Stimulated activated CD8-positive, alpha-beta memory T cell treated with anti-CD3 and anti-CD28 coated beads, Interleukin-4, amount 100 ng/mL, for 48 hours (primary cell): ENCODE data around the gene UPK3A.
"Not testable (repeated sequence)": the region's sequence is repeated elsewhere in the genome, so short reads cannot be mapped to it uniquely, and the experiment has no call there.

Source experiments
- DNase-seq: peaks from one replicate; pipeline ENCODE4 v3.0.0-alpha.2; 2020

The UPK3A gene

DNA sequence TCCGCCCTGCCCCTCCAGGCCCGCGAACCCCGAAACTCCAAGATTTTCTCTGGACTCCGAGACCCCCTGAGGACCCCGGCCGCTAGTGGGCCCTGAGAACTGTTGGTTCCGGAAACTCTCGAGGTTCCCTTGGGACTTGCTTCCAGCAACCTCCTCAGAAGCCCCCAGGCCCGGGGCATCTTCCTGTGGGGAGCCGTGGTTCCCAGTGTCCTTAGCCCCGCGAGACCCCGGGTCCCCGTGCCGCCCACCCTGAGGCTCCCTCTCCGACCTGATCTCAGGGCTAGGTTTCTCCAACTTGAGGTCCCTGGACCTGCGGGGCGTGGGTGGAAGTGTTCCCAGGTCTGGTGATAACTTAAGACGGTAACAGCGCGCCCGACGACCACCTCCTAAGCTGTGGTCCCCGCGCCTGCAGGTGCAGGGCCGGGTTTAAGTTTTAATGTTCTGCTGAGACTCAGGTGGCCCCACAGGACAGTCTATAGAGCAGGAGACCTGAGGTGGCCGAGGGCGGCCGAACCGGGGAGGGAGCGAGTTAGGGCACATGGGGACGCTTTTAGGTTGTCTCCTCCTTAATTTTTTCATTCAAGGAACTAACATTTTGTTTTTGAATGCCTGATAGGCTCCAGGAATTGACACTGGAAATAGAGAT is 25.7 kb downstream of the UPK3A start:
- peak; percentile 52 for DNase-seq

DNA sequence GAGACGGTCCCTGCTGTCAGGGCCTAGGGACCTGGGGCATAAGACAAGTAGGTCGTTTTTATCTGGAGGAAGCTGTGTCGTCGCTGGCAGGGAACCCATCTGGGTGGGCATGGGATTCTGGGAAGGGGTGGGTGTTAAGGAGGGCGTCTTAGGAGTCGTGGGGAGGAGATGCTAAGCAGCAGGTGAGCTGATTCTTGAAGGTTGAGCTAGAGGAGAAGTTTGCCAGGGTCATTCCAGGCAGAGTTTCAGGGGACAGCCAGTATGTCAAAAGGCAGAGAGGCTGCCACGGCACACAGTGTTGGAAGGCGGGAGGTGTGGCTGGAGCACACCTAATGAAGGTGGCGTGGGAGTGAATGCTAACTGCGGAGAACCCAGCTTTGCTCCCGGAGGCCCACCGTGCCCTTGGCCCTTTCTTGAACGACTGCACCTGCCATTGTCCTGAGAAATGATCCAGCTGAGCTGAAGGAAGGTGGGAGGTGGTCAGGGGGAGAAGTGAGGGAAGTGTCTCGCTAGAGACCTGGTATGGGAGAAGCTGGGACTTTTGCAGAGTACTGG is 26.3 kb downstream of the UPK3A start:
- DNase-seq = no peak

DNA sequence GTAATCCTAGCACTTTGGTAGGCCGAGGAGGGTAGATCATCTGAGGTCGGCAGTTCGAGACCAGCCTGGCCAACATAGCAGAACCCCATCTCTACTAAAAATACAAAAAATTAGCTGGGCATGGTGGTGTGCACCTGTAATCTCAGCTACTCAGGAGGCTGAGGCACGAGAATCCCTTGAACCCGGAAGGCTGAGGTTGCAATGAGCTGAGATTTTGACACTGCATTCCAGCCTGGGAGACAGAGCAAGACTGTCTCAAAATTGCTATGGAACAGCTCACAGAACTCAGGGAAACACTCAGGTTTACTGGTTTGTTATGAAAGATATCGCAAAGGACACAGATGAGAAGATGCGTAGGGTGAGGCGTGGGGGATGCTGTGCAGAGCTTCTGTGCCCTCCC is 27.7 kb downstream of the UPK3A start:
- DNase-seq = no peak

DNA sequence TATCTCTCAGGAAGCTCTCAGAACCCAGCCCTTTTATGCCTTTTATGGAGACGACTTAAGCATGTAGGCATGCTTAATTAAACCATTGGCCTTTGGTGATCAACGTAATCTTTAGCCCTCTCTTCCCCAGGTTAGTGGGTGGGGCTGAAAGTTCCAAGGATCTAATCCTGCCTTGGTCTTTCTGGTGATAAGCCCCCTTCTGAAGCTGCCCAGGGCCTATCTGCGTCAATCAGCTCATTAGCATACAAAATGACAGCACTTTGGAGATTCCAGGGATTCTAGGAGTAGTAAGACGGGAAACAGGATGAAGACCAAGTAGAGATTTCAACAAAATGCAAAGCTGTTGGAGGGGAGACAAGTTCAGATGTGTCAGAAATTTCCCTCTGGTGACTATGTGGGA is 28.1 kb downstream of the UPK3A start:
- no peak for DNase-seq

DNA sequence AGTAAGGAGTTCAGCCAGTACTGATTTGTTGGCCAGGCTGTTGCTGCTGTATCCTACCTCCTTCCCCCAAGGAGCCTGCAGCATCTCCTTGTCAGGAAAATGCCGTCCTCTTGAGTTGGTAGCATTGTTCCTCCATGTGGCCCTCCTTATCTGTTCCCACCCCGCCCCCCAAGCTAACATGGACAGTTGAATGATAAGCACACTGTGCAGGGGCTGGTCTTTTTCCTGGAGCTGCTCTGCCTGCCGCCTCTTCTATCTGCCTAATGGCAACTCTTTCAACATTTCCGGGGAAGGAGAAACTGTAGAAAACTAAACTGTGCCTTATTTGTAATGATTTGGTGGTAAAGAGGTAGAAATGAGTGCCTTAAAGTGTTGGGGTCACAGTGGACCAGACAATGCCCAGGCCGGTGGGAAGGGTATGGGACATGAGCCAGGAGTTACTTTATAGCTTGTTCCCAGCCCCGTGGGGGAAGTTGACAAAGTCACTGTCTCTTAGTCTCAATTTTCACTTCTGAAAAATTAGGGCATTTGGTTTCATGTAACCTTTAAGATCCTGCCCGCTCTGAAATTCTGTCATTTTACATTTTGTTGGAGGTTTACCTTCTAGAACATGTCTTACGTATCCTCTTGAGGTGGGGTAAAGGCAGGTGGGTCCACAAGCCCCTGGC is 29.4 kb downstream of the UPK3A start:
- no peak for DNase-seq

DNA sequence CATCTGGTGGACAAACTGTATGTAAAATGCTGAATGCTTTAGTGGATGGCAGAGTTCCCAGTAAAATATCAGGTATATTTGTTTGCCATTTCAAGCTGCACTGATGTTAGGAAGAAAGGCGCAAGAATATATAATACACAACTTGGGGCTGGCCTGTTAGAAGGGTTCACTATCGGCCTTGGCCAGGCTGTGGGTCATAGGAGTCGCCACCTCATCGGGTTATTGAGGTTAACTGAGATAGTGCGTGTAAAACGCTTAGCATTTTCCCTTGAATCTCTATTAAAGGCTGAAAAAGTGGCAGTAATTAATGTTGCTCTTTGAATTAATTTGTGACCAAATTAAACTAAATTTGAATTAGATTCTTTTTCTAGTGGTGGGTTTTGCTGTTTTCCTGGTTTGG is 30.0 kb downstream of the UPK3A start:
- DNase-seq = no peak

DNA sequence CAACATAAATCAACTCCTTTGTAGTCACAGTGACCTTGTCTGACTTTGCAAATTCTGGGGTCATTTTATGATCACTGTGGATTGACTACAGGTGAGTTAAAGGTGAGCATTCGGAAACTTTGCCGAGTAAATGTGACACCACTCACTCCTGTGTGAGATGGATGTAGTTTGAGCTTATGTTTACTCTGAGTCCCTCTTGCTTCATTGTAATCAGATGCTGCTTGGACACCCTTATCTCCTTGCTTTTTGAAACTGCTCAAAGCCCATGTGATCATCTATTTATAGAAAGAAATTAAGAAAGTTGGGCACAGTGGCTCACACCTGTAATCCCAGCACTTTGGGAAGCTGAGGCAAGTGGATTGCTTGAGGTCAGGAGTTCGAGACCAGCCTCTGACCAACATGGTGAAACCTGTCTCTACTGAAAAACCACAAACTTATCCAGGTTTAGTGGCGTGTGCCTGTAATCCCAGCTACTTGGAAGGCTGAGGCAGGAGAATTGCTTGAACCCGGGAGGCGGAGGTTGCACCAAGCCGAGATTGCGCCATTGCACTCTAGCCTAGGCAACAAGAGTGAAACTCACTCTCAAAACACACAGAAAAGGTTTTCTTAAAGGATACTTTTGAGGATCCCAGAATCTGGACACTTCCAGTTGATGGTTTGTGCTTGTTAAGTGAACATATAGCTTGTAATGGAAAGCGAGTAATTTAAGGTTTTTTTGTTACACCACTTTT is 32.2 kb downstream of the UPK3A start:
- DNase-seq = no peak

DNA sequence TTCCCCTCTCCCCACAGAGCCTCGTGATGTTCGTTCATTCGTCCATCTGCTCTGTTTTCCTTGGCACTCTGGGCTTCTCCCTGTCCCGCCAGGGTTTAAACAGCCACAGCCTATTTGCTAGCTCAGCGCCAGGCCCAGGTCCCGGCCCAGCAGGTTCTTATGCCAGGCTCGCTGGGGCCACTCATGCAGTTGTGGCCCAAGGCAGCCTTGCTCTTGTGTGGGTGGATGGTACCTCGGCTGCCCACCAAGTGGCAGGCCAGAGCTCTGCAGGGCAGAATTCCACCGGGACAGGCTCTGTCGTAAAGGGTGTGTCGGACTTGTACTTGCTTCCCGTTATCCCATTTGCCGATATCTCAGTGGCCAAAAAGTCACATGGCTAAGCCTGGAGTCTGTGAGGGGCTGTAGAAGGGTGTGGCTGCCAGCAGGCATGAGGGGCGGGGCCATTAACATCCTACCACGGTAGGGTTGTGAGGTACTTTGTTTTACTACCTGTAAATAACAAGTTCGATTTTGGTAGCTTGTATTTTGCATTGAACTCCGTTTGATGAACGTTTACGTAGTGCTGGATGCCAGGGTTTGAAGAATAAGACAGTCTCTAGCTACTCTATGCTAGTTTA is 32.9 kb downstream of the UPK3A start:
- no peak for DNase-seq

DNA sequence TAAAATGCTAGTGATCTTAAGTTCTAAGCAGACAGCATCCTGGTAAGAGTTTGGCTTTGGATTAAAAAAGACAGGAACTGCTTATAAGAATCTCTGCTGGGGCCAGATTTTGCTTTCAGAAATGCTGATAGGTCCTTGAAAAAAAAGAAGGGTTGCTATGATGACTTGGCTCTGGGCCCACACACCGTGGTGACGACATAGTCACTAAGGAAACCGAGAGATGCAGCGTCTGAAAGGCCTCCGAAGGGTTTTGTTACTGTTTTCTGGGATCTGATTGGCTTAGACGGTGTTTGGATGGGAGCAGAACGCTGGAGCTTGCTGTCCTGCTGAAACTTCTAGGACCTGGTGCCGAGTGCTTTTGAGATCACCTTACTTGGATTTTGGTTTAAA is 33.4 kb downstream of the UPK3A start:
- DNase-seq = peak; percentile 90

DNA sequence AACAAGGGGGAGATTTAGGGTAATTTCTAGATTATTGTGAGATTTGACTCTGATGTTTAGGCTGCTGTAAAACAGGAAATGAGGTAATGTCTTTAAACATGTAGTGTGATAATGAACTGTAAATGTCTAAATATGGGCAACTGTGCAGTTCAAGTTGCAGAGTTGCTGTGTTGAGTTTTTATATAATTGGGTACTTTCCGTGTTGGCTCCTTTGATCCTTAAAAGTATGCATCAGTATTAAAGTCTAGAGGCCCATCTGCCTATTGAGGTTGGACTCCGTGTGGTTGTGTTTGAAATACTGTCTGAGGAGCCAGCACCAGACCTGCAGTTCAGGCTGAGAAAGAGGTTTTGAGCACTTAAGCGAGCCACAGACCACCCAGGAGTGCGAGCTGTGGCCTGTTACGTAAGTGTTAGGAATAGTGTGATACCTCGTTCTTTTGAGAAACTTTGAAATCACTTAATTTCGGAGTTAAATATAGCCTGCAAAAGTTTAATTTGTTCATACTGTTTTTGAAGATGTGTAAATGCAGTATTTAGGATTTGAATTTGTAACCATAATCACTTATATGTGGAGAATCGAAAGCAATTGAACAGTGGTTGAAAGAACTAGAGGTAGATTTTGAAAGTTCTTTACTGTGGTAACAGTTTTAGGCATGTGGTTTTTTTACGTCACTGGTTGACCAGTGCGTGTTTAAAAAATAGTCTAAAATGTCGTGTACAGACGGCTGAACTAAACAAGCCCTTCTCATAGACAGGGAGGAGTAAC is 34.0 kb downstream of the UPK3A start:
- DNase-seq = peak; percentile 61

DNA sequence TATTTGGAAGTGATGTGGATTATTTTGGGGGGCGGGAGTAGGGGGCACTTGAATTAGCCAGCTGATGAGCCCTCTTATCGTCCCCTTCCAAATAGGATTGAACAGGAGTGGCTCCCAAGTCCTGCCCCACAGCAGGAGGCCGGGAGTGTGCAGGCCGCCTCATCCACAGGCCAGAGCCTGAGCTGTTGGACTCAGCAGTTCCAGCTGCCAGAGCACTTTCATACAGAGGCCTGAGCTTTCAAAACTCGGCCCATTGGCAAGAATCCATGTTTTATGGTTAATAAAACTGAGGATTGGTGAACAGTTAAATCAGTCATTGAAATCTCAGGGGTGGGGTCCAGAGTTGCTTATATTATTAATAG is 34.6 kb downstream of the UPK3A start:
- no peak for DNase-seq

DNA sequence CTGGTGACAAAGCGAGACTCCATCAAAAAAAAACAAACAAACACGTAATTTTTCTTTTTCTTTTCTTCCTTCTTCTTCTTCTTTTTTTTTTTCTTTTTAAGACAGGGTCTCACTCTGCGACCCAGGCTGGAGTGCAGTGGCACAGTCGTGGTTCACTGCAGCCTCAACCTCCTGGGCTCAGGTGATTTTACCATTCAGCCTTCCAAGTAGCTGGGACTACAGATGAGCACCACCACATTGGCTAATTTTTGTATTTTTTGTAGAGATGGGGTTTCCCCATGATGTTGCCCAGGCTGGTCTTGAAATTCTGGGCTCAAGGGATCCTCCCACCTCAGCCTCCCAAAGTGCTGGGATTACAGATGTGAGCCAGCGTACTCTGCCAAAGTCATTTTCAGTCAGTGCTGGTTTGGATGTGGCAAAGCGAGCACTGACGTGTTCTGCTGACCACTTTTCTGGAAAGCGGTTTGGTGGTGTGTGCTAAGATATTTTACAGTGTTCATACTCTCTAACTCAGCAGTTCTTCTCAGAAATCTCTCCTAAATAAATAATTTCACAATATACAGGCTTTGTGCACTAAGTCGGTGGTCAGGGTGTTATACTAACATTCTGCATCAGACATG is 35.7 kb downstream of the UPK3A start:
- no peak for DNase-seq

DNA sequence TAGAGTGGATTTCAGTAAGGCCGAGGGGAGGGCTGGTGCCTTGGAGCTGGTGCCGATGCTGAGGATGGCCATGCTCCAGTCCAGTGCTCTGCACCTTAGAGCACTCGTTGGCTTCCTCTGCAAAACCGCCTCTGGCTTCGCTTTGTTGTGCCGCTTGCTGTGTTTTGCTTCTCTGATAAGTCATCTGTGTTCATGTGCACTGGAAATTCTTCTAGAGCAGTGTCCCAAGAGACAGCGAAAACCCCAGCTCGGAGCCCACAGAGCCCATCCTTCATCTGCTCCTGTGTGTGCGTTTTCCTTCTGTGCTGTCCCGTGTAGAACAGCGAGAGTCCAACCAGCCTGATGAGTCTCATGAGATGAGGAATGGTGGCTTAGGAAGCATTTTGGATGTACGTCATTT is 37.1 kb downstream of the UPK3A start:
- no peak for DNase-seq

DNA sequence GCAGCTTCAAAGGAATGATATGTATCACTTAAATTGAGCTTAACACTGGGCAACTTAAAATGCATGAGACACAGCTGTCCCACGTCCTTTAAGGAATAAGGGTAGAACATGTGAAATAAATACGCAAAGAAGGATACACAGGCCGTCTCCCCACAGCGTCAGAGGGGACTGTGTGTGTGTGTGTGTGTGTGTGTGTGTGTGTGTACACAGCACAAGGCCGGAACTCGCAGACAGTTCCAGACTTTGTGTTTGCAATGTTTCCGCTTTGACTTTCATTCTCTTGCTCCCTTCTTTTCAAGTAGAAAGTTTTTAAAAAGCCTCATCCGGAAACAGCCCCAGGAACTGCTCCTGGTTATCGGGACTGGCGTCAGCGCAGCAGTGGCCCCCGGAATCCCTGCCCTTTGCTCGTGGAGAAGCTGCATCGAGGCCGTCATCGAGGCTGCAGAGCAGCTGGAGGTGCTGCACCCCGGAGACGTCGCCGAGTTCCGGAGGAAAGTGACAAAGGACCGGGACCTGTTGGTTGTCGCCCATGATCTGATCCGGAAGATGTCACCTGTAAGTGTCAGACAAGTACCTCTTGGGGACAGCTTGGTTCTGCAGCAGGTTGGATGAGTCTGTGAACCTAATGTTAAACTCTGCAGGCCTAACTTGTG is 38.2 kb downstream of the UPK3A start:
- no peak for DNase-seq

DNA sequence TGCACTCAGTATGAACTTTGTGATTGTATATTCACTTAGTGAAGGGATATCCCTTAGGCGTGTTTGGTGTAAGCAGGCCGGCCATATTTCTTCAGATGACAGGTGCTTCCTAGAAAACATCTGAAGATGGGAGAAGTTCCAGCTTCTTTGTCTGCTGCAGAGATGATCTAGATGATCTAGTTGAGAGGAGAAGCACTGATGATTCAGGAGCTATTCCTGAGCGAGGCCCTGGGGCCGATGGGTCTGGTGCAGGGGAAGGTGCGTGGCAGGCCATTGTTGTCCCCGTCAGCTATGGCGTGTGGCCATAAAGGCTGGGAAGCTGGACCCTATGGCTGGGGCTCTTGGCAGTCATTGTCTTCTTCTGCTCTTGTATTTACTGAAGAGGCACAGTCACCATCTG is 38.9 kb downstream of the UPK3A start:
- no peak for DNase-seq

DNA sequence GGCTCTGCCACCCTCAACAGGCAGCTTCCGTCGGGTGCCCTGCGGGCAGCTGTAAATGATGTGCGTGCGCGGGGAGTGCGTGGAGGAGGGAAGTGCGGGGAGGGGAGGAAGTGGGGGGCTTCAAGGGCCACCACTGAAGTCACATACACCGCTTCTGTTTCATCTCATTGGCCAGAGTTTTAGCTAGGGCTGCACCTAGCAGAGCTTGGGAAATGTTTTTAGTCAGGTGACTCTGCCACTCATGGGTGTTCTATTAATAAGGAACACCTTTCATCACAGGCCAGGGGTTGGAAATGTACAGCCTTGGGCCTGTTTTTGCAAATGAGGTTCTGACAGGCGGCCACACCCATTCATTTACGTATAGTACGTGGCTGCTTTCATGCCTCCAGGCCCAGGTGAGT is 39.6 kb downstream of the UPK3A start:
- no peak for DNase-seq

DNA sequence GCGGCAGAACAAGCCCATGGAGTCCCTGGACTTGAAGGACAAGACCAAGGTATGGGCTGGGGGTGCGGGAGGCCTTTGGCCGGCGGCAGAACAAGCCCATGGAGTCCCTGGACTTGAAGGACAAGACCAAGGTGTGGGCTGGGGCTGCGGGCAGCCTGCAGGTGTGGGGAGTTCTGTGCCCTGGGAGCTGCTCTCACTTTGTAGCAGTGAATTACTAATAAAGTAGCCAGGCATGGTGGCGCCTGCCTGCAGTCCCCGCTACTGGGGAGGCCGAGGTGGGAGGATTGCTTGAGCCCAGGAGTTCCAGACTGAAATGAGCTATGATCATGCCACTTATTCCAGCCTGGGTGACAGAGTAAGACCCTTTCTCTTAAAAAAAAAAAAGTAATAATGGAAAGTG is 43.5 kb downstream of the UPK3A start:
- not testable (repeated sequence) for DNase-seq

DNA sequence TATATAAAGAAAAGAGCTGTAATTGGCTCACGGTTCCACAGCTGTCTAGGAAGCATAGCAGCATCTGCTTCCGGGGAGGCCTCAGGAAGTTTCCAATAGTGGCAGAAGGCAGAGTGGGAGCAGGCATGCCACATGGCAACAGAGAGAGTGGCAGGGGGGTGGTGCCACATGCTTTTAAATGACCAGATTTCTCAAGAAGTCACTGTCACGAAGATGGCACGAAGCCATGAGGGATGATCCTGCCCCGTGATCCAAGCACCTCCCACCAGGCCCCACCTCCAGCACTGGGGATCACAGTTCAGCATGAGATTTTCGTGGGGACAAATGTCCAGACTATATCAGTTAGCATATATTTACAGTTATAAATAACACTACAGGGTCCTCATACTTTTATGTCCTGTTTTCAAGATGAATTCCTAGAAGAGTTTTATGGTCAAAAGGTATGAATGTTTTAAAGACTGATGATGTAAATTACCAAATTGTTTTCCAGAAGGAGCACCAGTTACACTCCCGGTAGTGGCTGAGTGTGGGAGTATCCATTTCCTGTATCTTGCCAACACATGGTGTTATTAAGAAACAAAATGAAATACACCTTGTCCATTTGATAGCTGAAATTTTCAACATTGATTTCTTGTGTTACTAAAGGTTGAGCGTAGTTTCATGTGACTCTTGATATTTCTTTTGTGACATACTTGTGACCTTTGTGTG is 44.2 kb downstream of the UPK3A start:
- no peak for DNase-seq

DNA sequence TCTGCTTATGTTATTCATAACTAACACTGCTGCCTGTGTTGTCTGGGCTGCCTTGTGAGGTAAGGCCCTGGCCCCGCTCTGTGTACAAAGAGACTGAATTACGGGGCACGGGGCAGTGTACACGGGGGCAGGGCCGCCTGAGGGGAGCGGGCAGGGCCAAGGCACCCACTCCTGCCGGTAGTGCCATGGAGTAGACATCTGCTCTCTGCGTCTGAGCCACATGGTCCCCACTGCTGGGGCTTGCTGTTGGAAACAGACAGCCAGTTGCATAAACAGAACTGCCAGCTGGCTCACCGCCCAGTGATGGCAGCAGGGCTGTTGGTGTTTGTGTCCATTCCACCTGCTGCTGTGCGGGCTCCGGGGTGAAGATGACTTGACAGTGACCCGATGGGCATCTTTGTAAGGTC is 44.8 kb downstream of the UPK3A start:
- no peak for DNase-seq

DNA sequence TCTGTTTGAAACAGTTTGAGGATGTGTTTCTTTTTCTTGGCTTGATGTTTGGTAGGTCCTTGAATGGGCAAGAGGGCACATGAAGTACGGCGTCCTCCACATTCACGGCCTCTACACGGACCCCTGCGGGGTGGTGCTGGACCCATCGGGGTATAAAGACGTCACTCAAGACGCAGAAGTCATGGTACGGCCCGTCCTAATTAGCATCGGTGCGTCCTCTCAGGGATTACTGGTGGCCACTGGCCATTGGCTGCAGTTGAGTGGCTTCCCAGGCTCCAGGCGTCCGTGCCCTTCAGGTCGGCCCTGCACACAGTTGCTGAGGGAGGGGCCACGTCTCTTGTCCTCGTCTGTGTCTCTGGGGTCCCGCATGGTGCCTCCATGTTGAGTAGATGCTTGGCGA is 45.8 kb downstream of the UPK3A start:
- no peak for DNase-seq

DNA sequence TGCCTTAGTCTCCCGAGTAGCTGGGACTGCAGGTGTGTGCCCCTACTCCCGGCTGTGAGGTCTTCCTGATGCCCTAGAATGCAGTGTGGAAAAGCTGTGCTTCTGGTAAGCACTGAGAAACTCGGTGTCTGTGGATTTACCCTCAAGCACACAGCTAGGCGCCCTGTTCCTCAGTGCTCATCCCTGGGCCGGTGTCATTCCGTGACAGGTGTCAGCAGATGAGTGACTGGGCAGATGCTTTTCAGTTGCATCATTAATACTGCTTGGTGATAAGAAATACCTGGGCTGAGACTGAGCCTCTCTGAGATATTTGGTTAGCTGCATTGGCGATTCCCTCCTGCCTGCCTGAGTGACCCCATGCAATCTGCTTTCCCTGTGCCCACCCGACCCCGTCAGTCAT is 46.7 kb downstream of the UPK3A start:
- no peak for DNase-seq
